Activated CD4-positive, alpha-beta T cell treated with anti-CD3 and anti-CD28 coated beads, Interleukin-2, Interleukin-4, amounts not matched to agents 100 ng/mL and 50 ng/mL, durations not matched to agents 16 hours and 8 hours (primary cell): ENCODE measurements around the gene JUND.

Source experiments
- DNase-seq: peaks from one replicate; pipeline ENCODE4 v3.0.0-alpha.2; 2020; ENCODE audit warnings: low spot score

JUND gene

GRCh38 chr19:18290302-18291018 lies 9.0 kb upstream of the JUND start:
- peak; percentile 94 for DNase-seq

GRCh38 chr19:18289471-18290301 lies 8.3 kb upstream of the JUND start:
- DNase-seq = no peak

- no peak for DNase-seq
Observed at GRCh38 chr19:18287836-18288772, 6.7 kb upstream of the JUND start.

GRCh38 chr19:18286973-18287635 lies 5.7 kb upstream of the JUND start:
- no peak for DNase-seq

- DNase-seq = peak; percentile 45
Observed at GRCh38 chr19:18284712-18285360, 3.4 kb upstream of the JUND start.

- DNase-seq = no peak
Observed at GRCh38 chr19:18283338-18283737, 1.9 kb upstream of the JUND start.

GRCh38 chr19:18282788-18283141 lies 1.3 kb upstream of the JUND start:
- DNase-seq = peak; percentile 58

GRCh38 chr19:18282021-18282787 lies 782 bp upstream of the JUND start:
- DNase-seq = no peak

- DNase-seq = peak; percentile 75
Observed at GRCh38 chr19:18280247-18281081, 958 bp downstream of the JUND start.

GRCh38 chr19:18279516-18280246 lies 1.7 kb downstream of the JUND start:
- peak; percentile 93 for DNase-seq

- no peak for DNase-seq
Observed at GRCh38 chr19:18279266-18279515, 2.2 kb downstream of the JUND start.

GRCh38 chr19:18278521-18279265 lies 2.7 kb downstream of the JUND start:
- peak; percentile 50 for DNase-seq

GRCh38 chr19:18274781-18275356 lies 6.6 kb downstream of the JUND start:
- DNase-seq = no peak

- peak; percentile 11 for DNase-seq
Observed at GRCh38 chr19:18274219-18274780, 7.1 kb downstream of the JUND start, which contains the start of gene IQCN. Gene IQCN, minus strand, starts transcription at chr19:18274452. Its CDS starts 4,974 bp downstream, at chr19:18269478.

- no peak for DNase-seq
Observed at GRCh38 chr19:18273561-18274218, 7.7 kb downstream of the JUND start.

- no peak for DNase-seq
Observed at GRCh38 chr19:18271433-18271841, 10.0 kb downstream of the JUND start.

GRCh38 chr19:18270326-18270725 lies 11.1 kb downstream of the JUND start:
- DNase-seq = no peak
